Right kidney (tissue), 1 donor: ENCODE data around the gene NEDD4L.

Experiments
- DNase-seq: peaks from one replicate; pipeline ENCODE4 v3.0.0-alpha.2; 2016

NEDD4L gene

DNA sequence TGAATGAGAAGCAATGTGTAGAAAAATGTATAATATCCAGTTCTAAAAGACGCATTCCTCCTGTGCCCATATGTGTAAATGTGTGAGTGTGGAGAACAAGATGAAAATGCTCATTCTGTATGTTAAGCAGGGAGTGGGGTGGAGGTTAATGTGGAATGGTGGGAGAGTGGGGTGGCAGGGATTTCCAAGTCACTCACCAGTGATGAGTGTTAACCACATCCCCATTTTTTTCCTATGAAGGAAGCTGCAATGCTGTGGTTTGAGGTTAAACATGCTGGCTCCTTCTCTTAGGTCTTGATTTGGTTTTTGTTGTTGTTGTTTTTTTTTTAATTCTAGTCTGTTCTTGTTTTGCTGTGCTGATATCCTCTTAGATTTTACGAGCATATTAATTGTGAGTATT, 169.4 kb downstream of the NEDD4L start:
- DNase-seq: no peak

DNA sequence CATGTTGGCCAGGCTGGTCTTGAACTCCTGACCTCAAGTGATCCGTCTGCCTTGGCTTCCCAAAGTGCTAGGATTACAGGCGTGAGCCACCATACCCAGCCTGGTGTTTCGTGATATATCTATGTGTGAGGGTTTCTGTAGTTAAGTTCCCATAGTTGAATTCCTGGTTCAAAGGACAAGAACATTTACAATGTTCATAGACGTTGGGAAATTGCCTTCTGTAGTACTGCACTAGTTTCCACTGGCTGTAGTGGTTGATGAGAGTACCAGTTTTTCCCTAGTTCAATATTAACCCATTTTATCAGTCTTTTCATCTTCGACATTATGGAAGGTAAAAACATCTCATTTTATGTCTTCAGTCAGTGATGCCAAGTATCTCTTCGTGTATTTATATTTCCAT, 171.0 kb downstream of the NEDD4L start:
- no peak for DNase-seq

DNA sequence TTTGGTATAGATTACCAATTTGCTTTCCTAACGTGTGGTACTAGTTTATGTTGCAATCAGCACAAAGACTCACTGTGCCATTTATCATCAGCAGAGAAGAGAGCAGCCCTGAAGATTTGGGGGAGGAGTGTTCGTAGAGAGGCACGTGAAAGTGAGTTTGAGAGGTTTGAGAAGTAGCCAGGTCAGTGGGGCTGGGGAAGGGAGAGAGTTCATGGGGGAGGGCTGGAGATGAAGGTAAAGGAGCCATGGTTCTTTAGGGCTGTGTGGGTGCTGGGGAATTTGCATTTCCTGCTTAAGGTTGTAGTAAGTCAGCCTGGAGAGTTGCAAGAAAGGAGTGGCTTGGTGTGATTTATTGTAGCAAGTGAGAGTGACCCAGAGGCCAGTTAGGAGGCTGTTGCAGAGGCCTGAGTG, 172.1 kb downstream of the NEDD4L start:
- peak; percentile 20 for DNase-seq

DNA sequence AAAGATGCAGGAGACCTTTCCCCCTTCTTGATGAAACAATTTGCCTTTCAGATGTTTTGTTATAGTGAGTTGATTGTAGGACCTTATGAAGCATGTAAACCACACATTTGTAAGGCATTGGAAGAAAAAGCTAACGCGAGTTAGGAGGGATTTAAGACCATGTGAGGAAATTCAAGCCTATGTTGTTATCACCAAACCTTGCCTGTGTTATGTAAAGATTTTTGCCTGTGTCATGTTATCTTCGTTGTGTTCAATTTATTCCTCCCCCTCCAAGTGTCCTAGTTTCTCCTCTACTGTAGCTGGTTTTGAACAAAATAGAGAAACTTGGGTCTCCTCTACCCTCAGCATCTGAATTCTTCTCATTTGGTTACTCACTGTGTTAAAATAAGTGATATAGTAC, 173.0 kb downstream of the NEDD4L start:
- no peak for DNase-seq

DNA sequence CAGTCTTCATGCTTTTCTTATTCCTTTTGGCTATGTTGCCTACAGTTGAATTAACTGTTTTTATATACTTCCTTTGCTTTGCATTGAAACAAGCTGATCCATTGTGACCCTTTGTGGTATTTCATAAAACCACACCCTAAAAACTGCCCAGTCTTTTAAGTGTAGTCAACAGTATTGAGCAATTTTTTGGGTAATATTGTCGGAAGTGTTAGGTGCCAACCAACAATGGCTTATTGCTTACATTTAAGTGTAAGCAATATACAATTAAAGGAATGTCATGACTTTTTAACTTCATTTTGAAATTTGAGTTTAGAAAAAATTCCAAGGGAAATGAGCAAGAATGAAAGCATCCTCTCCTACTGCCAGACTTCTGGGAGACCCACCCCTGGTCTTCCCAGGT, 174.1 kb downstream of the NEDD4L start:
- DNase-seq: no peak

DNA sequence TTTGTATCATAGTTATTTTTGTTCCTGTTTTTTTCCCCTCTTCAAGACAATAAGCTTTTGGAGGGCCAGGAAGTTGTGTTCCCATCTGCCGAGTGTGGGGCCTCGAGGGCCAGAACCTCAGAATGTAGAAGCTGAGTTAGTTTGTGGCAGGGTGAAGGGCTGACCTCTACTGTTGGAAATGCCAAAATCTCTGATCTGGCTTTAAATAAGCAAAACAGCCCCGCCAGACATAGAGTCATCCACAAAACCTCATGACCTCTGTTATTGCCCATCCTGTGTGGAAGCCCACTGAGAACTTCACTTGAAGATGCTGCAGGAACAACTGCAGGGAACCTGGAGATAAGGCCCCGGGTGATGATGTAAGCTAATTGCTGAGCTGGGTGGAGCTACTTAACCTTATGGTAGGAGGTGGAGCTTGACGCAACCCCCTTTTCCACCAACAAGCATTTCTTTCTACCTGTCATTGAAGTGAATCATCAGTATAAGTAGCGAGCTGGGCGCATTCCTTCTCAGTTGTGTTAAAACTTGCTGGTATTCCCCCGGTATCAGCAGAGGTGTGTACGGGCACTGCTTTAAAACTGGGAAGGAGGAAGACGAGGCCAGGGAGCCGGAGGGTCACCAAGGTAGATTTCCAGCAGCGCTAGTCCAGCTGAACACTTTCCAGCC, 177.2 kb downstream of the NEDD4L start:
- DNase-seq: no peak

DNA sequence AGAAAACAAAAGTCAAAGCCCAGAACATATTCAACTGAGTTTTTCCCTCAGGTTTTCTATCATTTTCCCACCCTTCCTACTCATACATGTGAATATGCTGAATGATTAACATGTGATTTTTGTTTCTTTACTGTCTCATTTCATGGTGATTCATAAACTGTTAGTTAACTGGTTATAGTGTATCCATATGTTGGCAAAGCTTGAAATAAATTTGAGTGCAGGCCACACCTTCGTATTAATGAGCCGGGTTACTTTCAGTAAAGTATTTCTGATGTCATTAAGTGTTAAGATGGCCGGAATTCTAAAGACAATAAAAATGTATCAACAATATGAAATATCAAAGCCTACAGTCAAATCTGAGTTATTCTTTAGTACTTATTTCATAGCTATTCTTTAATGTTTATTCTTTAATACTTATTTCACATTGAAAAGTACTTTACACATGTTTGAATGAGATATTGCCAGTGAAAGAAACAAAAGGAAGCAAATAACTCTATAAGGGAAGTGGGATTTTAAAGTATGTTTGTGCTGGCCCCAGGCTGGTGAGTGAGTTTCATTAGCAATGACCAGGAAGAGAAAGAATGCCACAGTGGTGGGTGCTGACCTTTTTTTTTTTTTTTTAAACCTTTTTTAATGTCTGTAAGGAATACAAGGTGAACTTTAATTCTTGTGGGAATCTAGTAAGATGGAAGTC, 178.6 kb downstream of the NEDD4L start:
- no peak for DNase-seq

DNA sequence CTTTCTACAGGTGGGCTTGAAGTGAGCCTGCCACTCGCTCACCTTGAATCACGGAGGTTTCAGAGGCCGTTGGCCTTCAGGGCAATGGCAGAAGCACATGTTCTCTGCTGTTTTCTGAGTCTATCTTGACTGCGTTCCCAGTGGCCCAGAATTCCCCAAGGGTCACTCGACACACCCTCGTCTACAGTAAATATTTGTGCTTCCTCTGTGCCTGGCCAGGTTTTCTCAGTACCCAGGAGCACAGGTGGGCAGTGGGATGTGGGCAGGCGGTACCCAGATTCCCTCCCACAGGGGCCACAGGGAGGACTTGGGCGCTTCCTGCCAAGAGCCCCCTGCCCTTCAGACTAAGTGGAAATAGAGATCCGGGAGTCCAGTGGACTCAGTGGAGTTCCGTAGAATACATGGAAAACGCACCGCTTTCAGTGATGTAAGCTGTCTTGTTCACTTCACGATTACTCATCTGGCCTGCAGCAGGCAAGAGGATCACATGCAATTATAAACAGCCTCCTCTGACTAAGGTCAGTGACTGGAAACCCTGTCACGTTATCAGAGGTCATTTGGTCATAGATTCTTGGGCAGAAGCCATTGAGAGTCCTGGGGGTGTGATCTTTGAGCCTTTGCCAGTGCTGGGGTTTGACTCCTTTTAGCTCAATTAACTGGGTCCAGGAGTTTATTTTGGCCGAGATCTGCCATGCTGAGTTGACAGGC, 179.8 kb downstream of the NEDD4L start:
- no peak for DNase-seq

DNA sequence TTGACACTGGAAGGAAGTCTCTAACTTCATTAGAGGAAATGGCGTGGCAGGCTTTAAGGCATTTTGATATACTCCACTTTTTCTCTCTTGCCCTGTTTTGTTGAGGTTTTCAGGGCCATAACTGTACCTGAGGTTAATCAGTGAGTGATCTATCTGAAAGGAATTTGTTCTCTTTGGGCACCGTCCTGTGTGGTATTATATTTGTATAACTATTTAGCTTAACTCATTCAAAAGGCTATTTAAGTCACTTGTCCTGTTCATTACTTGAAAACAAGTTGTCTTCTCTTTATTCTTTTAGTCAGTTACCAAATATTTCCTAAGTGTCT, 180.4 kb downstream of the NEDD4L start:
- no peak for DNase-seq

DNA sequence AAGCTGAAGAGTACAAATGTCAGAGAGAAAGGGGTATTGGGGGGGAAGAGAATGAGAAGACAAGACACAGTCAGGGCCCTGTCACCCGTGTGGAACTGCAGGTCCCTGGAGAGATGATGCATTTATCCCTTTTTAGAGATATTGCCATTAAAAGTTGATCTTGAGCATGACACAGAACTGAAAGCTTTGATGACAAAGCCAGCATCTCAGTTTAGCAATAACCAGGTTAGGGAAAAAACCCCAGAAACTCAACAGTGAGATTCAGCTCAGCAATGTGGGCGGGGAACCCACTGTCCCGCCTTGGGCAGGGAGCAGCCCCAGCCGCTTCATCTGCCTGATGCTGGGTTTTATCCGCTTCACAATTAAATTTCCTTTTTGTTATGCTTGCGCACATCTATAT, 181.1 kb downstream of the NEDD4L start:
- DNase-seq: no peak

DNA sequence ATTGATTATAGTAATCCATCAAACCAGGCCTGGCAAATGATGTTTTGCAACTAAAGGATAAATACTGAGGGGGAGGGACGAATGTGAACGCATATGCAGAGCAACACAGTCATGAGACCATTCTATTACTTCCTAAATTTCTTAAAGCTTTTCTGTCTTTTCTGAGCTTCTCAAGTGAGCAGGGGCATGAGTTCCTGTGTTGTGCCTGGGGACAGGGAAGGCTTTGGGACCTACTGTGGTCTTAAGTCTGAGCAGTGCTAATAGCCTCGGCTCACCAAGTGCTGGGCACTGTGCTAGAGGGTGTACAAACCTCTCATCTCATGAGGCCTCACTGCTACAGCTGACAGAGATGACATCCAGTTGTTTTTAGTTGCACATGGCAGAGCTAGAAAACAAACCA, 182.4 kb downstream of the NEDD4L start:
- no peak for DNase-seq

DNA sequence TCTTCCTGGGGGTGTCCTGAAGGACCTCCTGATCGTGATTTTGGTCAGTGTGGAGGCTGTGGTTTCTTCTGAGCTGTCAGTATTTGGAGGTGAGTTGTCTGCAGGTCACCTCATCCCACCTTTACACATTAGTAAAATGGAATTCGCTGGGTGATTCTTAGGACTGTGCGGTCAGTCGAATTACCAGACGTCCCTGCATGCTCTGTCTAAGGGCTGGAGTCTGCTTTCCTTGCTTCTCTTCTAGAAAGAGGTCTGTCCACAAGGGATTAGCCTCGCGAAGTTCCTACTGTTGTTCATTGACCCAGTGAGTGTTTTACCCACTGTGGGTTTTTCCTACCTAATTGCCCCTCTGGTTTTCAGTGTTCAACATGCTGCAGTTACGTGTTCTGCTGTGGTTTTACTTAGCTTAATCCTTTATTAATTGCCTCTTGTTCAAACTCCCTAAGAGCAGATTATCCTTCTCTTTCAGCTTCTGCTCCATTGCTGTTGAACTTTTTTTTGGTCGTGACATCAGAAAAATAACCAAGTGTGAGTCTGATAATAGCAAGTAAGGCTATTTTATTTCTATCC, 183.4 kb downstream of the NEDD4L start:
- no peak for DNase-seq

DNA sequence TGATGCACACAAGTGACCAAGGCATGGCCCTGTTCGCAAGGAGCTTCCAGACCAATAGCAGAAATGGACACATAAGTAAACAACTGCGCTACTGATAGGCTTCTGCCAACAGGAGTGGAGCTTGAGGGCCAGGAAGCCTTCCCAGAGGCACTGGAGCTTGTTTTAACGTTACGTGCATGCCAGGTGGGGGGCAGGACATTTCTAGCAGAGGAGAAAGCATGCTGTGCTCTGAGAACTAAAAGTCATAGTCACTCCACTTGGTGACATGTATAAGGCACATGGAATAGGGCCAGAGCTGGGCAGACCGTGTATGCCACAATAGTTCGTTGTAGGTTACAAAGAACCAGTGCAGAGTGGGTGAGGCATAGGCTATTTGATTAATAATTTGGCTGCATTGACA, 184.2 kb downstream of the NEDD4L start:
- no peak for DNase-seq

DNA sequence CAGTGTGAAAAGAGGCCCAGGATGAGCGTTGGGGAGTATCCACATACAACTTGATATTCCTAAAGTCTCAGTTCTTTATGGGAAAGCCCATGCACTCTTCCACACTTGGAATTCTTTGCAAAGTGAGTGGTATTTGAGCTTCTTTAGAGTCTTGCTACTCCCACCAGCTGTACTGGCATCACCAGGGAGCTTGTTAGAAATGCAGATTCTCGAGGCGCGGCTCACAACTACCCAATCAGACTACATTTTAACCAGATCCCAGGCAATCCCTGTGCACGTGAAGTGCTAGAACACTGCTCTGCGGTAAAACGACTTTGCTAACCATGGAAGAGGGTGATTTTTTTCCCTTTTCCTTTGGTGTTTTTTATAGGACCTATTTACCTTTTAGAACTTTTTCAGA, 184.7 kb downstream of the NEDD4L start:
- no peak for DNase-seq

DNA sequence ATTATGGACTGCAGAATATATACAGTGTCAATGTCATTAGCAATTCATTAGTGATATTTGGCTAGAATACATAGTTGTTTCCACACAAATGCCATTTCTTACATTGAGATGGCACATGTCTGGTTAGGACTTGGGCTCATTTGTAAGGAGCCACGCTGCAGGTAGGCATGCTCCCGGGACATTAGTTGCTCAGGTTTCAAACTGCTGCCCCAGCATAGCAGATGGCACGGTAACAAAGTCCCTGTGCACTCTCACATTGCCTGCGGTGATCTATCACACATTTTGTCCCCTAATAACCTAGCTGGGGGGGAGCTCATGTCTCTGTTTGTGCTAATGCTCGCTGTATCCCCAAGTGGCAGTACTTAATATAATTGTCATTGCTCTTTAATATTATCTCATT, 185.1 kb downstream of the NEDD4L start:
- DNase-seq: no peak

DNA sequence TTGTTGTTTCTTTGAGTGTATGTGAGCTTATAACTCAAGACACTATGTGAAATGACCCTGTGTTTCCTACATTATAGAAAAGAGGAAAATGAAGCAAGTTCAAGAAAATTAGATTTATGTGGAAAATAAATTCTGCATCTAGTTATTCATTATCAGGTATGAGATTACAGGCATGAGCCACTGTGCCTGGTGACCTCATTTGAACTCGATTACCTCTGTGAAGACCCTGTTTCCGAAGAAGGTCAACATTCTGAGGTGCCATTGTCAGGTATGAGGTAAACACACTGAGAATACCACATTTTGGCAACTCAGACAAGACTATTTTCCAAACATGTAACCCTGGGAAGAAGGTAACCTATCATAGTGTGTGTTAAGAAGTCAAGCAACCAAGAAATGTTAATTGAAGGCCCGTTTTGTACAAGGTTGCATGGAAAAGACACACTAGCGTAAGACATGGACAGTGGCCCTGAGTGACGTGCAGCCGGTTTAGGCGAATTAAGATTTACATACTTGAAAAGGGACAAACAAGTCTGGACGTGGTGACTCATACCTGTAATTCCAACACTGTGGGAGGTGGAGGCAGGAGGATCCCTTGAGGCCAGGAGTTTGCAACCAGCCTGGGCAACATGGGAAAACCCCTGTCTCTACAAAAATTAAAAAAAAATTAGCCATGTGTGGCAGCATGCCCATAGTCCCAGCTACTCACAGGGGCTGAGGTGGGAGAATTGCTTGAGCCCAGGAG, 186.6 kb downstream of the NEDD4L start:
- no peak for DNase-seq

DNA sequence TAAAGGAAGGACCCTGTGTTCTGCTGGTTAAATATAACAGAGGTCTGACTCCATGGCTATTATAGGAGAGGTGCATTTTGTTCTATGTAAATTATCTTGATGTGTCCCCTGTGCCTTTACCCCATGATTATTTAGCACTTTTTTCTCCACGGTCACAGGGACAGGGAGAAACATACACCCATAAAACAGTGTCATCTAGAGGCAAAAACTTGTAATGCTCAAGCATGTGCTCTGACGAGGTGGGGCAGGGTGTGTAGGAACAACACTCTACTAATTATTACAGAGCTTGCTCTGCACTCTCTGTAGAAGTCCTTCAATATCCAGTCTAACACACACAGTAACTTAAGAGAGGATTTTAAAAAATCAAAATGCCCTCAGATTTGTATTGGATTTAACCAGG, 187.9 kb downstream of the NEDD4L start:
- no peak for DNase-seq

DNA sequence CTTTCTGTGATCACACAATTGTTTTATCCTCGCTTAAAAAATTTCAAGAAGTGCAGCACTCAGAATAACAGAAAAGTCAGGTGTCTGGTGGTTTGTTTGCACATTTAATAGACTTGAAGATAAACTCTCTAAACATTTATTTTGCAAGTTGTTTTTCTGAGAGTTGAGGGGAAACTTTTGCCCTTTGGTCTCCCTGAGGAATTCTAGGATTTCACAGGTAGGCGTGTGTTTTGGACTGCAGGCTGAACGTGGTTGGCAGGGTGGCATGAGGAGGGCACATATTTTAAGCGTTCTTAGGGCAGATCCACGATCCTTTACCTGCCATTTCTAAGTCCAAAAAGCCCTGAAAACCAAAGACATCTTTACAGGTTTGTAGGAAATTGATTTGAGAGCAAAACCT, 188.6 kb downstream of the NEDD4L start:
- no peak for DNase-seq

DNA sequence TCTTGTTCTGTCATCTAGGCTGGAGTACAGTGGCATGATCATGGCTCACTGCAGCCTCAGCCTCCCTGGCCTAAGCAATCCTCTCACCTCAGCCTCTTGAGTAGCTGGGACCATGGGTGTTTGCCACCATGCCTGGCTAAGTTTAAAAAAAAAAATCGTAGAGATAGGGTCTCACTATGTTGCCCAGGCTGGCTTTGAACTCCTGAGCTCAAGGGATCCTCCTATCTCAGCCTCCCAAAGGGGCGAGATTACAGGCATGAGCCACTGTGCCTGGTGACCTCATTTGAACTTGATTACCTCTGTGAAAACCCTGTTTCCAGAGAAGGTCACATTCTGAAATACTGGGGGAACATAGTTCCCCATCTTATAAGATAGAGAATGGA, 190.3 kb downstream of the NEDD4L start:
- no peak for DNase-seq

DNA sequence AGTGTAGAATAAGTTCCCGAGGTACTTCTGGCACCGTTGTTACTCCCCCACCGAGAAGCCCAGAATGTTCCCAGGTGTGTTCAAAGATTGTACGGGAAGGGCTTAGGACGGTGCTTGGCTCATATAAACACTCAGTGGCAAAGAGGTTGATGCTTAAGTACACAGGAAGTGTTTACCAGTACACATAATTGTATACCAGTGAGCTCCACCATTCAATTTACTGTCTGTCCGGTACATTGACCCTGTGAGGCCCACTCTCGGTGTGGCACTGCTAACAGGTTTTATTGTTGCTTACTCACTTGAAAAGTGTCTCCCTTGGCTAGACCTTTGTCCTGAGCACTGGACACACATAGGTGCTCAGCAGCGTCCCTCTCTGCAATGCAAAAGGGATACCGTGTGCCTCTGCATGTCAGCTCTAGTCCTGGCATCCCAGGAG, 191.0 kb downstream of the NEDD4L start:
- no peak for DNase-seq

DNA sequence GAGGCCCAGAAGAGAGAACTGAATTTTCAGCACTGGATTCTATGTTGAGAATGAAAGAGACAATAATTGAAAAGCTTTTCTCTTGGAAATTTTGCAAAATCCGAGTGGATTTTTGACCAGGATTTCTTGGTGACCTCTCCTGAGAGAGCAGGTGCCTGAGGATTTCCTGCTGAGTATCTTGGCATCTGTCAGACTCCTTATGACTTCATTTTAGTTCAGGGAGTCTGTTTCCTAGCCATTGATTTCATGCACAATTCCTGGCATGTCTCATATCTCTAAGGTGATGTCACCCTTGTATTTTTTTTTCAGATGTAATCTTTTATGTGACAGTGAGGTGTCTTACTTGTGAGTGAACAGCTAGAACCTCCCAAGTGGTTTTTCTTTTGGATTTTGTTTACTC, 195.9 kb downstream of the NEDD4L start:
- no peak for DNase-seq

DNA sequence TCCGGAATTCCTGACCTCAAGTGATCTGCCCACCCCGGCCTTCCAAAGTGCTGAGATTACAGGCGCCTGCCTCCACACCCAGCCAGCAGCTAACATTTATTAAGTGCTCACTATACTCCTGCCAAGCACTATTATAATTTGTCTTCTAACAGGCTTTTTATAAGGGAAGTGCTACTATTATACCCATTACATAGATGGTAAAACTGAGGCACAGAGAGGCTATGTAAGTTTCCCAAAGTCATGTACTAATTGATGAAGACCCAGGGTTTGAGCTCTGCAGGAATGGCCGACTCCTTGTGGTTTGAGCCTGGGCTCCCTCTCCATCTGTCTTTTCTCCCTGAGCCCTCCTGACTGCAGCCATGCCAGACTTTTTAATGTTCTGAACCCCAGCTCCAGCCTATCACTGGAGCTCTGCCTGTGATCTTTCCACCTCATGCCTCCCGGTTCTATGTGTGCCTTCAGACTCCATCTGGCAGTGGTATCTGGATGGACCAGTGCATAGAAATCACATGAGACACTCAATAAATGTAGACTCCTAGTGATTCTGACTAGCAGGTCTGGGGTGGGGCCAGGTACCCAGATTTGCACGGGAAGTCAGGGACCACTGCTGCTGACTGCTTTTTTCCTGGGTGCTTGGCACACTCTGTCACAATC, 197.1 kb downstream of the NEDD4L start:
- DNase-seq: no peak
